ENCODE measurements around the gene TSFM.

TSFM gene

DNA sequence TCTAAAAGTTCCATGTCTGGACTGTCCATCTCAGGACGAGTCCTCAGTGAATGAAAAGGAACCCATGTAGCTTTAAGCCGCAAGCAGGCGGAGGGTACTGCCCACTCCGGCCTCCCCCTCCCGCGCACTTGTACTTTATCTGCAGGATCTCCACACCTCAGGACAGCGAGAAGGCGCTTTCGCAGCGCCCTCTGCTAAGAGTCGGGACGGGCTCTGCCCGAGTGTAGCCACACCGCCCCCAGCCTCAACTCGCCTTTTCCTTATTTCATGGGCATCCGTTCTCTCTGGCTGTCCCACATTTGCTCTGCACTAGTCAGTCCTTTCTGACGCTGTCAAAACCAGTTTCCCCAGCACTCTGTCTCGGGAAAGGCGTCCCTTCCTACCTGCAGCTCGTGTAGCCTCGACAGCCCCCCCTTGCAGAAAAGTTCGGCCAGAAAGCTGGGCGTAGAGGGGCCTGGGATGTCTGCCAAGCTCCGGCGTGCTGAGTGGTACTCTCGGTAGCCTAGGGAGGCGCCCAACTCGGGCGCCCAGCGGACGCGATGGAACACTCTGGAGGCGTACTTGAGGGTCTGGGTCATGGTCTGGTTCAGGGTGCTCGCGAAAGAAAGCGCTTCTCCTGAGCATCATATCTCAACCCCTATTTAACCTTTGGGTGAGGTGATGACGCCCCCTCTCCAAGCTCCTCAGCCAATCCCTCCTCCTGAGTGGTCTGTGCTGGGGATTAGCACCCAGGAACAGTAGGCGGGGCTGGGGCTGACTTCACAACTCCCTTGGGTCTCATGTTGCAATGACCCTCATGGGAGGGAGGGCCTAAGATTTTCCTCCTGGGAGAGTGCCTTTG, 15.9 kb upstream of the TSFM start, which contains the start of gene CYP27B1:
CYP27B1 (minus strand) TSS at position 615 of the 841 bp plus-strand sequence; CDS start at position 578, 37 bp downstream.
- TF ChIP-seq, protein P1, sequence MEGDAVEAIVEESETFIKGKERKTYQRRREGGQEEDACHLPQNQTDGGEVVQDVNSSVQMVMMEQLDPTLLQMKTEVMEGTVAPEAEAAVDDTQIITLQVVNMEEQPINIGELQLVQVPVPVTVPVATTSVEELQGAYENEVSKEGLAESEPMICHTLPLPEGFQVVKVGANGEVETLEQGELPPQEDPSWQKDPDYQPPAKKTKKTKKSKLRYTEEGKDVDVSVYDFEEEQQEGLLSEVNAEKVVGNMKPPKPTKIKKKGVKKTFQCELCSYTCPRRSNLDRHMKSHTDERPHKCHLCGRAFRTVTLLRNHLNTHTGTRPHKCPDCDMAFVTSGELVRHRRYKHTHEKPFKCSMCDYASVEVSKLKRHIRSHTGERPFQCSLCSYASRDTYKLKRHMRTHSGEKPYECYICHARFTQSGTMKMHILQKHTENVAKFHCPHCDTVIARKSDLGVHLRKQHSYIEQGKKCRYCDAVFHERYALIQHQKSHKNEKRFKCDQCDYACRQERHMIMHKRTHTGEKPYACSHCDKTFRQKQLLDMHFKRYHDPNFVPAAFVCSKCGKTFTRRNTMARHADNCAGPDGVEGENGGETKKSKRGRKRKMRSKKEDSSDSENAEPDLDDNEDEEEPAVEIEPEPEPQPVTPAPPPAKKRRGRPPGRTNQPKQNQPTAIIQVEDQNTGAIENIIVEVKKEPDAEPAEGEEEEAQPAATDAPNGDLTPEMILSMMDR (IDR thresholded peaks at IDR 0.05), result no peak

DNA sequence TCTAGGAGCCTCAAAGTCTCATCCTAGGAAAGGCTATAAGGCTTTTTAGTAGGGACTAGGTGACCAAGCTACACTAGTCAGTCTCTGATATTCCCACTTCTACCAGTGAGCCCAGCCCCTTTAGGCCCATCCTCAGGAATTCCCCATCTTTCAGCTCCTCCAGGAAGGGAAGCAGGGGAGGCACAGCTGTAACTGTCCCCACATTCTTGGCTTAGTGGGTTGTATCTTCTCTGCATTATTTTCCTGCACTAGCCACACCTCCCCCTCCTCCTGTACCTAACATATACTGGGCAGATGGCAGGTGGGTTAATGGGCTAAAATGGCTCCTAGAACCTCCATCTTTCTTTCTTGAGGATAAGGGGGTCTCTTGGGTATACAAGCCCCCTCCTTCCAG, 15.3 kb upstream of the TSFM start:
- TF ChIP-seq, protein P1 (IDR thresholded peaks at IDR 0.05), result no peak

DNA sequence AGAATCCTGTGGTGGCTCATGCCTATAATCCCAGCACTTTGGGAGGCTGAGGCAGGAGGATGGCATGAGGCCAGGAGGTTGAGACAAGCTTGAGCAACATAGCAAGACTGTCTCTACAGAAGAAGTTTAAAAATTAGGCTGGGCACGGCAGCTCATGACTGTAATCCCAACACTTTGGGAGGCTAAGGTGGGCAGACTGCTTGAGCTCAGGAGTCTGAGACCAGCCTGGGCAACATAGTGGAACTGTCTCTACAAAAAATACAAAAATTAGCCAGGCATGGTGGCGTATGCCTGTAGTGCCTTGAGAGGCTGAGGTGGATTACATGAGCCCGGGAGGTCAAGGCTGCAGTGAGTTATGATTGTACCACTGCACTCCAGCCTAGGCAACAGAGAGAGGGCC, 14.7 kb upstream of the TSFM start:
- TF ChIP-seq, protein P1 (IDR thresholded peaks at IDR 0.05), result no peak

DNA sequence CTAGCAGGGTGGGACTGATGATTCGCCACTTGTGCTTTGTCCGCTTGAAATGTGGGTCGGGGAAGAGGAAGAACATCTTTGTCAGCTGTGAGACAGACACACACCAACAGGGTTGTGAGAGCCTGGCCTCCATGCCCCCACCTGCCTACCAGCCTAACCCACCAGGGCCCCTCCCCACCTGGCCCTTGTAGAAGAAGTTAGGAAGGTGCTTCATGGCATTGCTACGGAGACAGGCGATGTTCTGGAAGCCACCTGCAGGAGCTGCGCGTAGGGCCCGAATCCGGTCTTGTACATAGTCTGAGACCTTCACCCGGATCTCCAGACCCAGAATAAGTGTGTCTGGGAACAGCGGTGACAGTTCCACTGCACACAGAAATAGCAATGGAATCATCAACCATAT, 13.0 kb upstream of the TSFM start:
- TF ChIP-seq, protein P1 (IDR thresholded peaks at IDR 0.05), result no peak

DNA sequence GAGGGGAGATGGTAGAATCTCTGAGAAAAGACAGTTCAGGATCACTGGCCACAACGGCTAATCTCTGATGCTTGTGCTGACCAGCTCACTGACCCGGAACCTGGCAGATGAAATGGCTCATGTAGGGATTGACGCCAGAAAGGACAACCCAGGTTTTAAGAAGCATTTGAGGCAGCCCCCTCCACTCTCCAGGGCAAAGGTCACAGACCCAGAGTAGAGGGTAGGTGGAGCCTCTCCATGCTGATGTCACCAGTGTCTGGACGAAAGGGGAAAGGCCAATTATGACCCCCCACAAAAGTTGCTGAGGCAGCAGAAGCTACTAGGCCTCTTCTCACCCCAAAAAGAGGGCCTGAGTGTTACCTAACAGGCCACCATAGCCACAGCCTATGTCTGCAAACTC, 11.9 kb upstream of the TSFM start:
- TF ChIP-seq, protein P1 (IDR thresholded peaks at IDR 0.05), result no peak

DNA sequence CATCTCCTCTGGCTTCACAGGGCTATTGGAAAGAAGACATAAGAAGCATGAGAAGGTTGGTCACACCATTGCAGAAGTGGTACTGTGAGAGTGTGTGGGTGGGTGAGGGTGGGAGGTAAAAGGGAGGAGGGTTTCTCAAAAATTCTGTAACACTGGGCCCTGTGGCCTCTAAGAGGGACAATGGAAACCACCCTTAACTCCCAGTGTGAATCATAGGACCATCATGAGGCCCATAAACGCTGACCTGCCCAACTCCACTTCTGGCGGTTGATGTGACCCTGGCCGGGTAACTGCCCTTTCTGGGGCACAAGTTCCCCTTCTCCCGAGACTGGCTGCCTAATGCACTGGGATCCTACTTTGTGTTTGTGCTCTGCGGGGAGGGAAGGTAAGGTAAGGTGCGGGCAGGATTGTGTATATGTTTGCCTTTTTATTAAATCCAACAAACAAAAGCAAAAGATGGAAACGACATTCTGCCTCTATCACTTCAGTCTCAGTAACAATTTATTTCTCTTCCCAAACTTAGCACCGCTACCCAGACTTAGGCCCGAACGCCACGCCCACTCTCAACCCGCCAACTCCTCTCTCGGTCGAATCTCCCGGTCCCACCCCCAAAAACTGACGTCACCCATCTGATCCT, 11.2 kb upstream of the TSFM start:
- TF ChIP-seq, protein P1 (IDR thresholded peaks at IDR 0.05), result no peak

DNA sequence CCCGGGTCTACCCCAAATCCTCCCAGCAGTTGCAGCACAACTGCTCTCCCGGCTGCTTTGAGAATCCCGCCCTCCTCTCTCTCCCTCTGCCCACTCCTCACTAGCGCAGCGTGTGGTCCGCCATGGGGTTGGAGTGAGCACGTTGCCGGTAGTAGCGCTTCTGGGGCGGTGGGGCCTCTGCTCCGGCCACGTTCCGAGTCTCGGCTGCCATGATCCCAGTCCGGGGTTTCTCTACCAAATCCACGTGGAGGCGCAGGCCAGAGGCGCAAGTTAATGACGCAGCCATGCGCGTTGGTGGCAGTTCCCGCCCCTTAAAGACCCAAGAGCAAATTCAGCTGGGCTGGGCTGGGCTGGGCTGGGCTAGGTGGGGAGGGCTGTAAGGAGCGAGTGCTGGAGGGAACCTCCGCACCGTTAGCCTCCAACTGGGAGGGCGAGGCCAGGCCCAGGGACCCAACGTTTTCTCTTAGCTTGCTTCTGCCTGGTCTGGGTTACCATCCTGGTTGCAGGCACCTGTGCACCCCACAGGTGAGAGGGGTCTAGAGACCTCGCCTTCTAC, 10.6 kb upstream of the TSFM start, which contains the start of gene METTL1:
METTL1 (minus strand) TSS at position 233 of the 556 bp plus-strand sequence; CDS start at position 211, 22 bp downstream.
- TF ChIP-seq, protein P1 (IDR thresholded peaks at IDR 0.05), result no peak

Measured in LNCAP (cell line).